ENCODE results near the gene CAND2.
A peak's percentile ranks its signal among the peaks of the same experiment; 100 is the strongest.
"Not testable (repeated sequence)": the region's sequence is repeated elsewhere in the genome, so short reads cannot be mapped to it uniquely, and the experiment has no call there.

Gene CAND2

DNA sequence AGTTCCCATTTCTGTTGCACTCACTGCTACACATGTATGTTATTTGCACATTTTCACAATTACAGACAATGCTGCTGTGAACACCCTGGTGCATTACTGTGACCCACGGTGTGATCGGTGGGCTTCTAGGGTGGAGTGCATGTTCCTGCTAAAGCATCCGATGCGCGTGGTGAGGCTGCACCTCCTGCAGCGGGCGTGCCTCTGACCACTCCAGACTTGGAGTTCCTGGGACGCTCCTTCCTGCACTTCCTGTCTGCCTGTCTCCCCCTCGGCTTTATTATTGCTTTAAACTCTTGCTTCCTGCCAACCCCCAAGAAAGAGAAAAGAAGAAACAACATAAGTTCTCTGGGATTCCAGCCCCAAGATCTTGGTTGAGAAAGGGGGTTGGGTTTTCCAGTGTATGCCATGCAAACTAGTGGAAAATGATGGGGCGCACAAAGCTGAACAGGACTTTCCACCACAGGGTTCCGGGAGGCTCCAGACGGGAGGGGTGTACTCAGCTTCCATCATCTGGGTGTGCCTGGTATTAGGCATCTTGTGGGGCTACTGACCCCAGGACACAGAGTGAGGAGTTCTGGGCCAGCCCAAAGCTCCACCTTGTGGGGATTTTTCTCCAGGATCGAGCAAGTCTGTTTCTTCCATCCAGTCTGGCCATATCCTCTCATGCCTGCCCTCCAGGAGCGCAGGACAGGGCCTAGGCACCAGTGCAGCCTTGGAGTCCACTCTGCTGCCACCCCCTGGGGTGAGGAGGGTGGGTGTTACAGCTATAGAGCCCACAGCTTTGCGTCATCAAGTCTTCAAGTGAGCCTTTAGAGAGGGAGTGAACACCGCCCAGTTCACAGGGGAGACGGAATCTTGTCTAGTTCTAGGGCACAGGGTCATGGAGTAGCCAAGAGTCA lies 33.7 kb downstream of the CAND2 start:
- DNase-seq (ENCODE audit: low read depth in 1 of 2, low spot score in 1 of 2): no peak

DNA sequence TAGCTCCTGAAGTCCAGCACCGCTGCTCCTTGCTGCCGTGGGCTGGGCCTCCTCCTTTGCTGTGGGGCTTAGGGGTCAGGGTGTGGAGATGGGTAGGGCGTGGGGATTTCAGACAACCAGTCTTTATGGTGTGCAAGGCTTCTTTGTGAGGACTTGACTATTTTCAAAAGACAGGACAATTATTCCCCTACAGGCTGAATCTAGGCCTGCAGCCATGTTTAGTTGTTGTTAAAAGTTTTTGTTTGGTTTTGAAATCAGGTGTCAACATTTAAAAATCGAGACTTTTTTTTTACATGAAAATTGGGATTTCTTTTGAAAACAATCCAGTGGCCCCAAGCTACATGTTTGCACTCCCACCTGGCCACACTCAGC lies 34.3 kb downstream of the CAND2 start:
- no peak for DNase-seq (ENCODE audit: low read depth in 1 of 2, low spot score in 1 of 2)

DNA sequence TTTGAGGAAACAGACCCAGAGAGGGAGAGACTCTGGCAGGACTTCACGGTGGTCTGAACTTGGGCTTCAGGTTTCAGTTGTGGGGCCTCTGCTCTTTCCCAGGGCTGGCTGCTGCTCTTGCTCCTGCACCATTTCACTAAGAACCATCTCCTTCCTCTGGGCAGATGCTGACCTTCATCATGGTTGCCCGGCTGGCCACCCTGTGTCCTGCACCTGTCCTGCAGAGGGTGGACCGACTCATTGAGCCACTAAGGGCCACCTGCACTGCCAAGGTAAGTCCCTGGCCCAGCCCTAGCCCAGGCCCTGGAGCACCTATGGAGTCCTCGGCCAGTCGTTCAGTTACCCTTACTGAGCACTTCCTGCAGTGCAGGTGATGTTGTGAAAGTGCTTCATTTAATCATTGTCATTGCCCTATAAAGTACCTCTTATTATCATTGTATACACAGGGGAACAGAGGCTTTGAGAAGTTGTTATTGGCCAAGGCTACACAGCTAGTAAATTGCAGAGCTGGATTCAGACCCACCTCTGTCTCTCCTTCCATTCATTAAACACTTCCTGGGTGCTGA lies 34.9 kb downstream of the CAND2 start:
- DNase-seq (ENCODE audit: low read depth in 1 of 2, low spot score in 1 of 2): no peak

DNA sequence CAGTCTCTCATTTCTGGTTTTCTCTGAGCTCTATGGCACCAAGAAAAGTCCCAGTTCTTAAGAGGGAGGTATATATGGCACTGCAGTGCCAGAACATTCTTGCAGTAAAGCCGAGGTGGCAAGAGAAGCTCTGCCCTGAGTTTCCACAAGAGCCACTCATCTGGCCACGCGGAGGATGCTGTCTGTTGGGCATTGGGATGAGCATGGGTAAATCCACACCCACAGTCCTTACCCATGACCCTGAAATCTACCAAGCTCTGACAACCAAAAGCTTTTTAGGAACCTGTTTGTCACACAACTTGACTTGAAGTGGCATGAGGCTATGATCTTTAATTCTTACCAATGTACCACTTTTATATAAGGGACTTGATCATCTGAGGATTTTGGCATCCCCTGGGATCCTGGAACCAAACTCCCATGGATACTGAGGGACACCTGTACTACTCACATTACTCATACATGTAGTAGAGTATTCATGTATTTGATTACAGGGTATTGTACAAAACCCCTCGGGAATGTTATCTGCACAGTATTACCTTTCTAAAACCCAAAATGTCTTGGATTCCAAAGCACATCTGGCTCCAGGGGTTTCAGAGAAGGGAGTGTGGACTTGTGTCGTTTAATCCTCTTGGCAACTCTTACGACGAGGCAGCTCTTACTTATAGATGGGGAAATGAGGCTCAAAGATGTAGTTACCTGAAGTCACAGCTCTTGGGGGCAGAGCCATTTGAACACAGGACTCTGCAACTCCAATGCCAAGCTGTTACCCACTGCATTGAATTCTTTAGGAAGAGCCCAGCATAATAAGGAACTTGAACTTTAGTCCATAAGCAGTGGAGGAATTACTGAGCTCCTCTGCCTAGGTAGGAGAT lies 36.1 kb downstream of the CAND2 start:
- no peak for DNase-seq (ENCODE audit: low read depth in 1 of 2, low spot score in 1 of 2)

DNA sequence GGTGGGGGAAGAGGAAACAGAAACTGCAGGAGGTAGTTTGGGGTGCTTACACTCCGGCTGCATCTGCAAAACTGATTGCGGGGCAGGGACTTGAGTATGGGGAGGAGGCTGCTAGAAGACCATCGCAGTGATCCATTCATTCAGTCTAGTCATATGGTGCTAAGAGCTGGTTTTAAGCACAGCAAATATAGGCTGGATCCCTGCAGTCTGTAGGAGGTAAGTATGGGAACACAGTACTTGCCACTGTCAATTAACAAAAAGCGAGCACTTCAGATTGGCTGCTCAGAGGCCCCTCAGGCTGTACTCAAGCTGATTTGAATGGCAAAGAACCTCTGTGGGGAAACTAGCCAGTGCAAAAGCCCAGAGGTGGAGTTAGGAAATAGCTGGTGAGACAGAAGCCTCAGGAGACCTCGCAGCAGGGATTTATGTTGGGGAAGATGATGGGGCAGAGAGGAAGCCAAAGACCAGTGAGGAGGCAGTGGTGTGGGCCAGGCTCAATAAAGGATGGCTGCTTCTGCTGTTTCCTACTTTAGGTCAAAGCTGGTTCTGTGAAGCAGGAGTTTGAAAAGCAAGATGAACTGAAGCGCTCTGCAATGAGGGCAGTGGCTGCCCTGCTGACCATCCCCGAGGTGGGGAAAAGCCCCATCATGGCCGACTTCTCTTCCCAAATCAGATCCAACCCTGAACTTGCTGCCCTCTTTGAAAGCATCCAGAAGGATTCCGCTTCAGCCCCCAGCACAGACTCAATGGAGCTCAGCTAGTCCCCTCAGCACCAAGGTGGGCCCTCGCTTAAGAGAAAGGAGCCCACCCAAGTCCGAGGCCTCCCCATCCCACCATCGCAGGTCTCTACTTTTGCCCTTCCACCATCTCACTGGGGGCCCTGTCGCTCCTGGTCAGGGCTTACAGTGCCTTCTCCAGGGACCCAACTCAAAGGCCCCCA lies 37.0 kb downstream of the CAND2 start:
- DNase-seq (ENCODE audit: low read depth in 1 of 2, low spot score in 1 of 2): no peak

DNA sequence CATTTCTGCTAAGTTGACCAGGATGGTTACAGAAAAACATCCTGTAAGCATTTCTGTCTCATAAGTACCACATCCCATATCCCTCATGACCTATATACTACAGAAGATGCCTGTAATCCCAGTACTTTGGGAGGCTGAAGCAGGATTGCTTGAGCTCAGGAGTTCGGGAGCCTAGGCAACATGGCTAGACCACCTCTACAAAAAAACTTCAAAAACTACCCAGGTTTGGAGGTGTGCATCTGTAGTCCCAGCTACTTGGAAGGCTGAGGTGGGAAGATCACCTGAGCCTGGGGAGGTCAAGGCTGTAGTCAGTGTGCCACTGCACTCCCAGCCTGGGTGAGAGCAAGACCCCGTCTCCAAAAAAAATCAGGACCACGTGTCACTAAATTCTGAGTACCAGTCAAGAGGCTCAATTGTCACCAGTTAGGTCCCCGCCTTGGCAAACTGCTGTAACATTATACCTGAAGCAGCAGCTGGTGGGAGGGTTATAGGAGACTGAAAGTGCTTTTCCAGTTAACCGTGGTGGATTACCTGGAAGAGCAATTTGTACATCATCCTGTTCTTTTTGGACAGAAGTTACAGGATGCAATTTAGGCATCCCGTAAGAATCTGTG lies 38.7 kb downstream of the CAND2 start:
- DNase-seq (ENCODE audit: low read depth in 1 of 2, low spot score in 1 of 2): no peak

DNA sequence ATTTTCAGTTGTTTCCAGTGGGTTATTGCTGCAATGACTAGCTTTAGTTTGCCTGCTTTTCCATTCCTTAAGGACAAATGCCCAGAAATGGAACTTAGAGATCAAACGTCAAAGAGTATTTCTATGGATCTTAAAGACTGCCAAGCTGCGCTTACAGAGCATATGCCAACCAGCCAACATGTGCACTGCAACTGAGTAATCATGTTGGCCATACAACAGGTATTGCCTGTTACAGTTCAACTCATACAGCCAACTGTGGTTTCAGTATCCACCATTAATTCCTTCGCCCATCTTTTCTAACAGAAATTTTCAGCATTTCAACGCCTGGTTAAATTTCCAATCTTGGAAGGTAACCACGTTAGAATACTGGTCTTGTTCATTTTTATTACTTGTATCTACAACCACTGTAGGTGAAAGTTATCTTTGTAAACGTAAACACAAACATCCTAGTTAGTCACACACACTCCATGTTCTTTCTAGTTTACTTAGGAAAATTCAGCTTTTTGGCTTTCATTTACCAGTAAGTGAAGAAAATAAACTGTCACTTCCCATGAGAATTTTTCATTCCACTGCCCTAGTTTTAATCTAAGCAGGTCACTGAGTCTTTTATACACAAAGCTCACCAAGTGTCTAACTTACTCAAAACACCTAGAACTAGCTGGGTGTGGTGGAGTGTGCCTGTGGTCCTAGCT lies 41.0 kb downstream of the CAND2 start:
- no peak for DNase-seq (ENCODE audit: low read depth in 1 of 2, low spot score in 1 of 2)

DNA sequence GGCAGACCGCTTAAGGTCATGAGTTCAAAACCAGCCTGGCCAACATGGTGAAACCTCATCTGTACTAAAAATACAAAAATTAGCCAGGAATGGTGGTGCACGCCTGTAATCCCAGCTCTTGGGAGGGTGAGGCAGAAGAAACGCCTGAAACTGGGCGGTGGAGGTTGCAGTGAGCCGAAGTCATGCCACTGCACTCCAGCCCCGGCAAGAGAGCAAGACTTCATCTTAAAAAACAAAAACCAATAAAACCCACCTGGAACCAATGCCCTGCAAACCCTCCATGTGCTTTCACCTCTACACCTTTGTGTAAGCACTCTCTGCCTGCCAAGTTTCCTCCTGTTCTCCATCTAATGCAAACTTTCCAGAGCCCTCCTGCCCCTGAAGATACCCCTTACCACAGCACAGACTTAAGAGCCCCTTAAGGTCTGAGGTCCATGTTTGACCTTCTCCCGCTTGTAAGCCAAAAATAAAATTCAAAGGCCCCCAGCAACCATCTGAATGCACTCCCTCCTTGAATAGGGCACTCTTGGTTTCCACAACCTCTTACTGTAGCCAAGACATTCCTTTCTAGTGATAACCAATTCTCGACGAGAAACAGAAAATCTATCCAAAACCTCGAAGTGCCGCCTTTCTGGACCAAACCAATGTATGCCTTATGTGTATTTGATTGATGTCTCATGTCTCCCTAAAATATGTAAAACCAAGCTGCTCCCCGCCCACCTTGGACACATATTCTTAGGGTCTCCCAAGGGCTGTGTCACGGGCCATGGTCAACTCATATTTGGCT lies 41.9 kb downstream of the CAND2 start:
- no peak for DNase-seq (ENCODE audit: low read depth in 1 of 2, low spot score in 1 of 2)

DNA sequence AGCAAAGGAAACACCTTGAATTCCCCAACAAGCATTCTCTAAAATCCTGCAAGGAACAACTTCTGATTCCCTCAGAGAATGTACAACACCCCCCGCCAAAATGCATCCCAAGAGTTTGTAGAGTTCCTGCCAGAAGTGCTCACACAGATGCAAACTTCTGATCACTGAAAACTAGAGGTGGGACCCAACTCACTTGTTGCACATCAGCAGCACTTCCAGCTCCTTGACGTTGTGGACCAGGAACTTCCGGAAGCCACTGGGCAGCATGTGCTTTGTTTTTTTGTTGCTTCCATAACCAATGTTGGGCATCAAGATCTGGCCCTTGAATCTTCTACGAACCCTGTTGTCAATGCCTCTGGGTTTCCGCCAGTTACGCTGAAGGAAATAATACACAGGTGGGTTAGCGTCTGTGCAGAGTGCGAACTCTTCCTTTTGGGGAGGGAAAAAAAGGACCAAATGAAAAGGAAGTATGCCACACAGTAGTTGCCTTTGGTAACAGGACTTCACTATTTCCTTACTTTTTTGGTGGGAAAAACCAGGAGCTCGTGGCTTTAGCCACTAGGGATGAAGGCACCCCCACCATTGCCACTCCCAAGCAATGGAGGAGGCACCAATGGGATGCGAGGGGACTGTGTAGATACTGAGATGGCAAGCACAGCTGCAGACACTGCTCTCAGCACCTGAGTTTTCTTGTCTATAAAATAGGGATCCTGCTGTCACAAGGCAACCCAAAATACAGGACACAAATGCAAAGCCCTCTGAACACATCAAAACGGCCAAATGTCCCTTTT lies 42.9 kb downstream of the CAND2 start:
- no peak for DNase-seq (ENCODE audit: low read depth in 1 of 2, low spot score in 1 of 2)

DNA sequence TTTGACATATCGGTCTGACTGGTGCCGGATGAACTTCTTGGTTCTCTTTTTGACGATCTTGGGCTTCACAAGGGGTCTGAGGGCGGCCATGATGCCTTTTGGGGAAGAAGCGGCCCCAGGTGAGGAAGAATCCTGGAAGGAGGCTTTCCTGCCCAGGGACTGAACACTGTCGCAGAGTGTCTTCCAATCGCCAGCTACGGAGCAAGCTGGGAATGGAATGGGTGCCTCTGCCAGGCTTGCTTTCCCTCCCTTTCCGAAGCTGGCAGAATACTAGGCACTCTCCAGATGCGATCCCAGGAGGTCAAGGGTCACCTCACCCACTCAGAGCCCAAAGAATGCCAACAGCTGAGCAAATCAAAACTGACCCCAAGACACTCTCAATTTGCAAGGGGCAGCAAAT lies 43.7 kb downstream of the CAND2 start:
- DNase-seq (ENCODE audit: low read depth in 1 of 2, low spot score in 1 of 2): not testable (repeated sequence)

DNA sequence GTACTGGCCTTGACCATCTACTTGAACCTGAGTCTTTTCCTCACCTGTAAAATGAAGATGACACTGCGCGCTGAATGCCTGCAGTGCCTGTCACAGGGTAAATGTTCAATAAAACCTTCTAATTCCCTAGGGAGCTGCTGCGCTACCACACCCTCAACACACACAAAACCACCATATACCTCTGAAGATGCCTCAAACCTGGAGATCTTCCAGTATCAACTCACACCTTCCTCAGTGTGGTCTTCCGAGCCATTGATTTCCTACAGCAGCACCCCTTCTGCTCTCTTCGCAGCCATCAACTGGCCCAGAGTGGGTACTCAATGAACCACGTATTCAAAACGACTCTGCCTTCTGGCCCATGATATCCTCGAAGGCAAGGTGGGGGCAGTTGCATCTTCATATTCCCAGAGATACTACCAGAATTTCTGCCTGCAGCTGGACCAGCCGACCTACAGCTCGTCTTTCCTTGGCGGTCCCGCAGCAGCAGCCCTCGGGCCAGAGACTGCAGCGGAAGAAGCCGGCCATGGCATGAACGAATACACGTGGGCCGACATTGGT lies 44.2 kb downstream of the CAND2 start:
- DNase-seq (ENCODE audit: low read depth in 1 of 2, low spot score in 1 of 2): peak in 1 of 2 donors; percentile 22

DNA sequence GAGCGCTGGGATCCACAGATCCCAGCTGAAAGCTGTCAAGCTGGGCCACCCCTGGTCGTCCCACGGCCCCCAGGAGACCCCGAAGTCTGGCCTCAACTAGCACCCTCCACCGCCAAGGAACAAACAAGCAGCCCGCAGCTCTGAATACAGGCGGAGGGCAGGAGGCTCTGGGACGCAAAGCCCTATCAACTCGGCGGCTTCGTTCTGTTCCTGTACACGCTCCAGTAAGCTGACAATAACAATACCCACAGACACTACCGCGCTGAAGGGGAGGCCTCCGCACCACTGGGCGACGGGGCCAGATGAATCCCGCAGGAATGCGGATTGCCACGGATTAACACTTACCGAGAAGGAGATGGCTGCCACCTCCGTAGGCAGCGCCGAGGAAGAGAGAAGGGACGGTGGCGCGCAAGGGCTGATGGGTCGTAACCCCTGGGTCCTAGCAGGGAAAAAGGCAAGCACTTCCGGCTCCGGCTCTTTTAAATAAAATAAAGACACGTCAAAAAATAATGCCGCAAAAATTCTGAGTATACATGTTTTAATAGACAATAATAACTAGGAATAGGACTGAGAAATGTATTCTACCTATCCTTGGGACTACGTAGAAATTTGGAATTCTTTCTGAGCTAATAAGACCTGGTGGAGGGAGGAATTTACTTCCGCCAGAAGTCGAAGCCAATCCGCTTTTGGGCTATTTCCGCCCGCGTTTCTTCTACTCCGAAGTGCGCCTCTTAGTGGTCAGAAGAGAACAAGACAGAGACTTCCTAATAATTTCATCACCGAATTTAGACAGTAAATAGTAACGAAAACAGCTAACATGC lies 44.9 kb downstream of the CAND2 start, which contains the start of gene RPL32:
Gene RPL32 (minus strand): TSS at position 417 of the 821 bp plus-strand sequence. CDS start 1,328 bp downstream, outside the sequence.
- peak; percentile 68 to 74 for DNase-seq (ENCODE audit: low read depth in 1 of 2, low spot score in 1 of 2)

DNA sequence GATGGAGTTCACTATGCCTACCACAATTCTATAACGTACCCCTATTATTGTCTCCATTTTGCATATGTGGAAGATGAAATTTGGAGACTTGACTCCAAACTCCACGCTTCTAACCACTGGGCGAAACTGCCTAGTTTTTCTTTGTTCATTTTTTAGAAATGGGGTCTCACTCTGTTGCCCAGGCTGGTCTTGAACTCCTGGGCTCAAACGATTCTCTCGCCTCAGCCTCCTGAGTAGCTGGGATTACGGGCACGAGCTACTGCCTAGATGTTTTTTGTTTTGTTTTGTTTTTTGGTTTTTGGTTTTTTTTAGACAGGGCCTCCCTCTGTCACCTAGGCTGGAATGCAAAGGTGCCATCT lies 45.5 kb downstream of the CAND2 start:
- no peak for DNase-seq (ENCODE audit: low read depth in 1 of 2, low spot score in 1 of 2)

DNA sequence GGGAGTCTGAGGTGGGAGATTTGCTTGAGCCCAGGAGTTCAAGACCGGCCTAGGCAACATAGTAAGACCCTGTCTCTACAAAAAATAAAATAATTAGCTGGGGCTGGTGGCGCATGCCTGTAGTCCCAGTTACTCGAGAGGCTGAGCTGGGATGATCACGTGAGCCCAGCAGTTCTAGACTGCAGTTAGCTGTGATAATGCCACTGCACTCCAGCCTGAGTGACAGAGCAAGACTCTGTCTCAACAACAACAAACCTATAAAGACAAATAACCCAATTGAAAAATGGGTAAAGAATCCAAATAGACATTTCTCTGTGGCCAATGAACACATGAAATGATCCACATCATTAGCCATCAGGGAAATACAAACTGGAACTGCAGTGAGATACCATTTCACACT lies 46.0 kb downstream of the CAND2 start:
- DNase-seq (ENCODE audit: low read depth in 1 of 2, low spot score in 1 of 2): no peak

DNA sequence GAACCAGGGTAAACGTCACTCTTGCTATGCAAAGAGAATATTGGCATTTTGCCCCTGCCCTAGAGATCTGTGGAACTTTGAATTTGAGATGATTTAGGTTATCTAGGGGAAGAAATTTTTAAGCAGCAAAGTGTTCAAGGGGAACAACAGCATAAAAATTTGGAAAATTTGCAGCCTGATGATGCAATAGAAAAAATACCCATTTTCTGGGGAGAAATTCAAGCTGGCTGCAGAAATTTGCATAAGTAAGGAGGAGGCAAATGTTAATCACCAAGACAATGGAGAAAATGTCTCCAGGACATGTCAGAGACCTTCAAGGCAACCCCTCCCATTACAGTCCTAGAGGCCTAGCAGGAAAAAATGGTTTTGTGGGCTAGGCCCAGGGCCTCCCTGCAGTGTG lies 49.3 kb downstream of the CAND2 start:
- no peak for DNase-seq (ENCODE audit: low read depth in 1 of 2, low spot score in 1 of 2)

DNA sequence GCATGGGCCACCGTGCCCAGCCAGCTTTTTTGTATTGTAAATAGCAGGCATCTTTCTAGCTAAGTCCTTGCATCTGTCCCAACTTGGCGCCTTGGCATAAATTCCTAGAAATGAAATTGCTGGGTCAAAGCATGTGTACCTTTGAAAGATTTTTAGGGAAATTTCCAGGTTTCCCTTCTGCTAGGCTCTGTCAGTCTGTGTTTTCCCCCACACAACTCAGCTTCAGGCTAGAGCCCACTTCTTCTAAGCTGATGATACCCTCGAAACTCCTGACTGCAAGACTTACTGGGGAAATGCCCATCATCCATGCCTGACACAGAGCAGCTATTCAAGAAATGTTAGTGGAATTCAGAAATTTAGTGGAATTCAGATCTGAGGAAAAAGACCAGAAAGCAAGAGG lies 55.7 kb downstream of the CAND2 start:
- DNase-seq (ENCODE audit: low read depth in 1 of 2, low spot score in 1 of 2): no peak

DNA sequence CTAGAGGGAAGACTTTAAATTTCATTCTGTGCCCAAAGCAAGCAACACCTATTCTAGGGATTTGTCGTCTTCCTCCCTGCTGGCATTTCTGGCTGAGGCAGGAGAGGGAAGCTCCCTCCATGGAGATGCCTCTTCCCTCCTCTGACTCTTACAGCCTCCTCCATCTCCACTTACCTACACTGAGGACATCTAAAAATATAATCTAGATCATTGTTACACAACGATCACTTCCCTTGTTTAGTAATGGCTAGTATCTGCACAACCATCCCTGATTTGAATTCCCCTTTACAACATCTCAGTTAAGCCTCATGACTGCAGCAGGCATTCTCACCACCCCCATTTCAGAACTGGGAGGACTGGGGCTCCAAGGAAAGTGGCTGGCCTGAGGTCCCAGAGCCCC lies 57.4 kb downstream of the CAND2 start:
- DNase-seq (ENCODE audit: low read depth in 1 of 2, low spot score in 1 of 2): not testable (repeated sequence)
